WTC11 (cell line): ENCODE measurements around the gene BICDL2. TPM values are rescaled to one million over a fixed set of nuclear protein-coding genes. Genes with fewer than 3 reads are reported as not detected.

Experiments
- ATAC-seq: fragments of 200-7000 bp; cut with Tn5 transposase; 2 replicates; pipeline ENCODE4 v1.10.0; 2021; ENCODE audit warnings: mild to moderate bottlenecking, moderate library complexity
- CTCF ChIA-PET: fragments of 300-600 bp; sonication (Branson Sonifier 250); formaldehyde crosslinking; loops from one replicate; lab custom pipeline; 2021; ENCODE audit warnings: antibody characterized with exemption; lab: Charles Lee
- POLR2A ChIA-PET: fragments of 350-600 bp; sonication (Branson Sonifier 250); formaldehyde crosslinking; loops from one replicate; lab custom pipeline; 2021; ENCODE audit warnings: antibody characterized with exemption; lab: Charles Lee
- DNase-seq: peaks from one replicate; pipeline ENCODE4 v3.0.0; 2021; ENCODE audit warnings: low spot score
- H3K27ac Mint-ChIP-seq: 2 replicates; pipeline ENCODE4 v1.8.0; 2021; ENCODE audit warnings: mixed read lengths
- H3K27me3 Mint-ChIP-seq: 2 replicates; pipeline ENCODE4 v1.8.0; 2021; ENCODE audit warnings: low read depth, mild to moderate bottlenecking, moderate library complexity, mixed read lengths
- H3K36me3 Mint-ChIP-seq: 2 replicates; pipeline ENCODE4 v1.8.0; 2021; ENCODE audit warnings: mixed read lengths
- H3K4me1 Mint-ChIP-seq: 2 replicates; pipeline ENCODE4 v1.8.0; 2022; ENCODE audit warnings: mixed read lengths
- H3K4me3 Mint-ChIP-seq: 2 replicates; pipeline ENCODE4 v1.8.0; 2021; ENCODE audit warnings: mild to moderate bottlenecking, moderate library complexity, mixed read lengths
- H3K9me3 Mint-ChIP-seq: 2 replicates; pipeline ENCODE4 v1.8.0; 2021; ENCODE audit warnings: mixed read lengths
- CREM ChIP-seq: sonication (generic); formaldehyde crosslinking; IDR thresholded peaks from 2 replicates; pipeline ENCODE4 v1.8.1; 2022; ENCODE audit warnings: mild to moderate bottlenecking, missing genetic modification reagents, moderate library complexity
- GTF2I ChIP-seq: fragments of 250-450 bp; sonication (Bioruptor Pico); conservative IDR thresholded peaks from 2 replicates; pipeline ENCODE4 v1.4.0; 2021; ENCODE audit warnings: mild to moderate bottlenecking
- HMGA2 ChIP-seq: fragments of 250-450 bp; sonication (Bioruptor Pico); IDR thresholded peaks from 2 replicates; pipeline ENCODE4 v1.4.0; 2021; ENCODE audit warnings: mild to moderate bottlenecking, moderate library complexity
- JAZF1 ChIP-seq: fragments of 250-450 bp; sonication (Bioruptor Pico); IDR thresholded peaks from 2 replicates; pipeline ENCODE4 v1.9.0; 2021; ENCODE audit warnings: moderate library complexity, mild to moderate bottlenecking, inconsistent platforms
- NR3C1 ChIP-seq: sonication (generic); formaldehyde crosslinking; conservative IDR thresholded peaks from 2 replicates; pipeline ENCODE4 v1.8.1; 2023; ENCODE audit warnings: low read depth, mild to moderate bottlenecking, missing genetic modification reagents
- OVOL2 ChIP-seq: fragments of 250-450 bp; sonication (Bioruptor Pico); IDR thresholded peaks from 2 replicates; pipeline ENCODE4 v1.9.0; 2021; ENCODE audit warnings: mild to moderate bottlenecking, borderline replicate concordance
- ZNF423 ChIP-seq: fragments of 250-450 bp; sonication (Bioruptor Pico); IDR thresholded peaks from 2 replicates; pipeline ENCODE4 v2.1.2; 2022; ENCODE audit warnings: mild to moderate bottlenecking, moderate library complexity
- total RNA-seq: library from RNA; stranded (reverse); gene quantifications from 3 replicates; pipeline ENCODE4 v1.2.3, GENCODE V29; 2021
- TF ChIP-seq, protein P1 (sequence below): sonication (generic); formaldehyde crosslinking; IDR thresholded peaks from 2 replicates; pipeline ENCODE4 v1.8.0; 2022; ENCODE audit warnings: mild to moderate bottlenecking, missing genetic modification reagents
- TF ChIP-seq, protein P2 (sequence below): sonication (generic); formaldehyde crosslinking; IDR thresholded peaks from 2 replicates; pipeline ENCODE4 v1.8.1; 2022; ENCODE audit warnings: low read depth, missing genetic modification reagents, borderline replicate concordance
- TF ChIP-seq, protein P3 (sequence below): sonication (generic); formaldehyde crosslinking; IDR thresholded peaks from 2 replicates; pipeline ENCODE4 v1.8.0; 2022; ENCODE audit warnings: mild to moderate bottlenecking, missing genetic modification reagents
- TF ChIP-seq, protein P4 (sequence below): sonication (generic); formaldehyde crosslinking; IDR thresholded peaks from 2 replicates; pipeline ENCODE4 v1.8.0; 2022; ENCODE audit warnings: mild to moderate bottlenecking, missing genetic modification reagents
- TF ChIP-seq, protein P5 (sequence below): fragments of 250-450 bp; sonication (Bioruptor Pico); IDR thresholded peaks from 2 replicates; pipeline ENCODE4 v1.9.0; 2021; ENCODE audit warnings: moderate library complexity, mild to moderate bottlenecking, inconsistent platforms, borderline replicate concordance
- TF ChIP-seq, protein P6 (sequence below): fragments of 250-450 bp; sonication (Bioruptor Pico); IDR thresholded peaks from 2 replicates; pipeline ENCODE4 v1.9.0; 2021; ENCODE audit warnings: mild to moderate bottlenecking
- TF ChIP-seq, protein P7 (sequence below): sonication (generic); formaldehyde crosslinking; IDR thresholded peaks from 2 replicates; pipeline ENCODE4 v1.8.1; 2022; ENCODE audit warnings: low read depth, mild to moderate bottlenecking, moderate library complexity, missing genetic modification reagents, borderline replicate concordance
- TF ChIP-seq, protein P8 (sequence below): fragments of 250-450 bp; sonication (Bioruptor Pico); IDR thresholded peaks from 2 replicates; pipeline ENCODE4 v2.1.2; 2022; ENCODE audit warnings: mild to moderate bottlenecking, moderate library complexity
- TF ChIP-seq, protein P9 (sequence below): sonication (generic); formaldehyde crosslinking; IDR thresholded peaks from 2 replicates; pipeline ENCODE4 v1.8.0; 2022; ENCODE audit warnings: mild to moderate bottlenecking, missing genetic modification reagents
- TF ChIP-seq, protein P10 (sequence below): sonication (generic); formaldehyde crosslinking; IDR thresholded peaks from 2 replicates; pipeline ENCODE4 v1.8.1; 2023; ENCODE audit warnings: mild to moderate bottlenecking, missing genetic modification reagents, moderate library complexity

BICDL2 gene
- total RNA-seq, 1 experiment from 2014 or later: 28.2 TPM

DNA sequence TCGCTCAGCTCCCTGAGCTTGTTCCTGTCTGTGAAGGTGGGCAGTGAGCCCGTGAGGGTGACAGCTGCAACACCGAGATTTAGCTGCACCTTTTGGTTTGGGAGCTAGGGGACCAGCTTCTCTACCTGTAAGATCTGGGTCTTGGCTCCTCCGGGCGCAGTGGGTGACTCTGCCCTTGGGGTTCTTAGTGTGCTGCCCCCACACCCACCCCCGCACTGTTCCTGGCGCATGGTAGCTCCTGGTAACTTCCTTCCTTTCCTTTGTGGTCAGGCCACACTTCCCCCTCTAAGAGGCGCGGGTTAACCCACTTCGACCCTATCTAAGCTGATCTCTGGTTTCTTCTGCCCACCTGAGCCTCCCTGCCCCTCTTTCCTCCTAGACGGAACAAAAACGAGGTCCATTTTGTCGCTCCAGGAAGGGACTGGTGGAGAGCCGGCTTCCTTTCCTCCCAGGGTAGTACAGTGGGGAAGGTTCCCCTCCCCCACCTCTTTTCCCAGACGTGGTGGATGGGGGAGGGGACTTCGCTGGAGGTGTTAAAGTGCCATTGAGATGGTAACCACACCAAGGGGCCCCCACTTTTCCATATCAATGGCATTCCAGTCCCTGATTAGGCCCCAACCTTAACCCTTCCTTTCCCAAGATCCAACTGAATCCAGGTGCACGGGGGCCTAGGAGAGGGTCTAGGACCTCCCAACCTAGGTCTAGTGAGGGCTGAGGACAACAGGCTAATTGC, 28.6 kb downstream of the BICDL2 start (continued):
- TF ChIP-seq, protein P1, sequence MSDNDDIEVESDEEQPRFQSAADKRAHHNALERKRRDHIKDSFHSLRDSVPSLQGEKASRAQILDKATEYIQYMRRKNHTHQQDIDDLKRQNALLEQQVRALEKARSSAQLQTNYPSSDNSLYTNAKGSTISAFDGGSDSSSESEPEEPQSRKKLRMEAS (CRISPR knock-in tag): peak; percentile 19; the same call in 1 of the 2 replicates
- TF ChIP-seq, protein P2, sequence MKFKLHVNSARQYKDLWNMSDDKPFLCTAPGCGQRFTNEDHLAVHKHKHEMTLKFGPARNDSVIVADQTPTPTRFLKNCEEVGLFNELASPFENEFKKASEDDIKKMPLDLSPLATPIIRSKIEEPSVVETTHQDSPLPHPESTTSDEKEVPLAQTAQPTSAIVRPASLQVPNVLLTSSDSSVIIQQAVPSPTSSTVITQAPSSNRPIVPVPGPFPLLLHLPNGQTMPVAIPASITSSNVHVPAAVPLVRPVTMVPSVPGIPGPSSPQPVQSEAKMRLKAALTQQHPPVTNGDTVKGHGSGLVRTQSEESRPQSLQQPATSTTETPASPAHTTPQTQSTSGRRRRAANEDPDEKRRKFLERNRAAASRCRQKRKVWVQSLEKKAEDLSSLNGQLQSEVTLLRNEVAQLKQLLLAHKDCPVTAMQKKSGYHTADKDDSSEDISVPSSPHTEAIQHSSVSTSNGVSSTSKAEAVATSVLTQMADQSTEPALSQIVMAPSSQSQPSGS (CRISPR knock-in tag): no peak
- no peak for TF ChIP-seq NR3C1 (CRISPR knock-in tag)

DNA sequence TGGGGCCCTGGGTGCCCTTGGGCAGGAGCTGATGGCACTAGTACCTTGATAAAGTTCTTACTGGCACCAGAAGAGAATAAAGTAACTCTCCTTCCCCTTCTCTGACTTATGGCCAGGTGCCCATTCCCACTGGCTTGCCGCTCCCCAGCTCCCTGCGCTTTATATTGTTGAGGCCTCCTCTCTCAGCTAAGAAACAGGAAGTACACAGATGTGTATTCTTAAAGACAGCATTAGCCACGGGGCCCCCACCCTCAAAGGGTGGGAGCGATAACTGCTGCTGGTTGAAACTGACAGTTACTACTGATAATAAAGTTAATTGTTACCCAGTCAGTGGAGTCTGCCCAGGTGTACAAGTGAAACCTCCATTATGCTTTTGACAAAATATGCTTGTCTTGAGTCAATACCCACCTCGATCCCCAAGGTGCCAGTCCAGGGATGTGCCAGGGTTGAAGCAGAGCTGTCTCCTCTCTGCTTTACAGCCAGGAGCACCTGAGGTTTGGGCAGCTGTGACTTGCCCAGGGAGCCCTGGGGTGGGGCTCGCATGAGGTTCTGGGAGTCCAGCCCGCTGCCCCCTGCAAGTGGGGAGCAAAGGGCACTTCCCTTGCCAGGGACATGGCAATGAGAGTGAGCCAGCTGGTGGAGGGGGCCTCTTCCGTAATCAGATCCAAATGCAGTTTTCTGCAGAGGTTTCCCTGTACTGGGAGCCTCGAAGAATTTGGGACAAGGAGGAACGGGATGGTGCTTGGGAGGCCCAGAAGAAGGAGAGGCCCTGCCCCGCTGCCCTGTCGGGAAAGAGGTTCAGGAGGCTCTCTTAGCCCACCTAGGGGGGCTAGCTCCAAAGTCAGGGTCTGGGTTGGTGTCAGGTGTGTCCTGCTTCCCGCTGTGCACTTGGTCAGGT, 29.4 kb downstream of the BICDL2 start:
- Mint-ChIP-seq H3K27ac (peak overlapping the region; percentile 100), H3K4me1 (peaks cover 55% of the 10 kb centered on the region), H3K27me3 (no peaks in the 10 kb centered on the region), H3K4me3 (peak overlapping the region; percentile 74), H3K9me3 (no peaks in the 10 kb centered on the region), H3K36me3 (no peaks in the 10 kb centered on the region)
- ATAC-seq (no peak), DNase-seq (no peak)
- POLR2A ChIA-PET: interaction anchor here (0.7 to 13.9 kb wide), 12 partner anchors 9 to 92 kb away, joined by 3 to 502 read pairs (median 3); partner anchors contain the start of genes CLDN6, HCFC1R1, KREMEN2 and PKMYT1
- 0 out of 2 replicates have a peak, but pooled peaks have one; percentile 39 for TF ChIP-seq ZNF423 (CRISPR knock-in tag)
- TF ChIP-seq, protein P3, sequence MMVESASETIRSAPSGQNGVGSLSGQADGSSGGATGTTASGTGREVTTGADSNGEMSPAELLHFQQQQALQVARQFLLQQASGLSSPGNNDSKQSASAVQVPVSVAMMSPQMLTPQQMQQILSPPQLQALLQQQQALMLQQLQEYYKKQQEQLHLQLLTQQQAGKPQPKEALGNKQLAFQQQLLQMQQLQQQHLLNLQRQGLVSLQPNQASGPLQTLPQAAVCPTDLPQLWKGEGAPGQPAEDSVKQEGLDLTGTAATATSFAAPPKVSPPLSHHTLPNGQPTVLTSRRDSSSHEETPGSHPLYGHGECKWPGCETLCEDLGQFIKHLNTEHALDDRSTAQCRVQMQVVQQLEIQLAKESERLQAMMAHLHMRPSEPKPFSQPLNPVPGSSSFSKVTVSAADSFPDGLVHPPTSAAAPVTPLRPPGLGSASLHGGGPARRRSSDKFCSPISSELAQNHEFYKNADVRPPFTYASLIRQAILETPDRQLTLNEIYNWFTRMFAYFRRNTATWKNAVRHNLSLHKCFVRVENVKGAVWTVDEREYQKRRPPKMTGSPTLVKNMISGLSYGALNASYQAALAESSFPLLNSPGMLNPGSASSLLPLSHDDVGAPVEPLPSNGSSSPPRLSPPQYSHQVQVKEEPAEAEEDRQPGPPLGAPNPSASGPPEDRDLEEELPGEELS (CRISPR knock-in tag): peak; percentile 21; the same call in 1 of the 2 replicates
- TF ChIP-seq, protein P4, sequence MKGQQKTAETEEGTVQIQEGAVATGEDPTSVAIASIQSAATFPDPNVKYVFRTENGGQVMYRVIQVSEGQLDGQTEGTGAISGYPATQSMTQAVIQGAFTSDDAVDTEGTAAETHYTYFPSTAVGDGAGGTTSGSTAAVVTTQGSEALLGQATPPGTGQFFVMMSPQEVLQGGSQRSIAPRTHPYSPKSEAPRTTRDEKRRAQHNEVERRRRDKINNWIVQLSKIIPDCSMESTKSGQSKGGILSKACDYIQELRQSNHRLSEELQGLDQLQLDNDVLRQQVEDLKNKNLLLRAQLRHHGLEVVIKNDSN (CRISPR knock-in tag): 0 out of 2 replicates have a peak, but pooled peaks have one; percentile 23
- TF ChIP-seq, protein P5, sequence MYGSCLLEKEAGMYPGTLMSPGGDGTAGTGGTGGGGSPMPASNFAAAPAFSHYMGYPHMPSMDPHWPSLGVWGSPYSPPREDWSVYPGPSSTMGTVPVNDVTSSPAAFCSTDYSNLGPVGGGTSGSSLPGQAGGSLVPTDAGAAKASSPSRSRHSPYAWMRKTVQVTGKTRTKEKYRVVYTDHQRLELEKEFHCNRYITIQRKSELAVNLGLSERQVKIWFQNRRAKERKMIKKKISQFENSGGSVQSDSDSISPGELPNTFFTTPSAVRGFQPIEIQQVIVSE (CRISPR knock-in tag): no peak
- CTCF ChIA-PET: interaction anchor here (0.9 to 13.4 kb wide), 12 partner anchors 14 to 143 kb away, joined by 3 to 360 read pairs (median 4); partner anchors contain the start of genes CLDN6, HCFC1R1, KREMEN2 and PAQR4

DNA sequence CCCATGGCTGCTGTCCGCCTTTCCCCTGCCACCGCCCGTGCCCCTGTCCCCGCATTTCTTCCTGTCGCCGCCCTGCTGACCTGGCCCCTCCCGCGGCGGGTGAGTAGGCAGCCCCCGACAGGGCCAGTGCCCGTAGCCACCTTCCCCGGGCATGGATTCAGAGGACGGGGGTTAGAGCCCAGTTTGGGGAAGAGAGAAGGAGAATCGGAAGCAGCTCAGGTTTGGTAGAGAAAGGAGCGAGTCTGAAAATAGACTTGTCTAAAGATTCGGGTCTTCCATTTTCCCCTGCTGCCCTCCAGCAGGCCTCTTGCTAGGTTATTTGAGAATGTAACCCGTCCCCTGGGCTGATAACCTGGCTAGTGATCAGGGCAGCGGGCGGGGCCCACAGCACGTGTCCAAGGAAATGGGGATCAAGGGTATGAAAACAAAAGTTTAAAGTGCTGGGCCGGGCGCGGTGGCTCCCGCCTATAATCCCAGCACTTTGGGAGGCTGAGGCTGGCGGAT, 31.9 kb downstream of the BICDL2 start:
- no peaks in the 10 kb centered on the region for H3K36me3 Mint-ChIP-seq
- peak overlapping the region; percentile 93 for H3K27ac Mint-ChIP-seq
- DNase-seq: peak; percentile 64
- CTCF ChIA-PET: interaction anchor here (0.6 to 13.4 kb wide), 9 partner anchors 9 to 99 kb away, joined by 3 to 360 read pairs (median 4); partner anchors contain the start of genes CLDN6, HCFC1R1, KREMEN2 and THOC6
- POLR2A ChIA-PET: interaction anchor here (0.7 to 13.9 kb wide), 3 partner anchors 15 to 26 kb away, joined by 4 to 502 read pairs (median 5); partner anchors contain the start of genes CLDN6, HCFC1R1, THOC6 and TNFRSF12A
- no peak for ATAC-seq
- H3K4me1 Mint-ChIP-seq: peaks cover 47% of the 10 kb centered on the region
- H3K27me3 Mint-ChIP-seq: no peaks in the 10 kb centered on the region
- peak overlapping the region; percentile 82 for H3K4me3 Mint-ChIP-seq
- no peaks in the 10 kb centered on the region for H3K9me3 Mint-ChIP-seq
- TF ChIP-seq, protein P6, sequence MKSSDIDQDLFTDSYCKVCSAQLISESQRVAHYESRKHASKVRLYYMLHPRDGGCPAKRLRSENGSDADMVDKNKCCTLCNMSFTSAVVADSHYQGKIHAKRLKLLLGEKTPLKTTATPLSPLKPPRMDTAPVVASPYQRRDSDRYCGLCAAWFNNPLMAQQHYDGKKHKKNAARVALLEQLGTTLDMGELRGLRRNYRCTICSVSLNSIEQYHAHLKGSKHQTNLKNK (CRISPR knock-in tag): no peak
- TF ChIP-seq GTF2I (CRISPR knock-in tag): no peak
- TF ChIP-seq, protein P7, sequence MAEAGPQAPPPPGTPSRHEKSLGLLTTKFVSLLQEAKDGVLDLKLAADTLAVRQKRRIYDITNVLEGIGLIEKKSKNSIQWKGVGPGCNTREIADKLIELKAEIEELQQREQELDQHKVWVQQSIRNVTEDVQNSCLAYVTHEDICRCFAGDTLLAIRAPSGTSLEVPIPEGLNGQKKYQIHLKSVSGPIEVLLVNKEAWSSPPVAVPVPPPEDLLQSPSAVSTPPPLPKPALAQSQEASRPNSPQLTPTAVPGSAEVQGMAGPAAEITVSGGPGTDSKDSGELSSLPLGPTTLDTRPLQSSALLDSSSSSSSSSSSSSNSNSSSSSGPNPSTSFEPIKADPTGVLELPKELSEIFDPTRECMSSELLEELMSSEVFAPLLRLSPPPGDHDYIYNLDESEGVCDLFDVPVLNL: no peak
- TF ChIP-seq OVOL2 (CRISPR knock-in tag): no peak
- TF ChIP-seq, protein P8, sequence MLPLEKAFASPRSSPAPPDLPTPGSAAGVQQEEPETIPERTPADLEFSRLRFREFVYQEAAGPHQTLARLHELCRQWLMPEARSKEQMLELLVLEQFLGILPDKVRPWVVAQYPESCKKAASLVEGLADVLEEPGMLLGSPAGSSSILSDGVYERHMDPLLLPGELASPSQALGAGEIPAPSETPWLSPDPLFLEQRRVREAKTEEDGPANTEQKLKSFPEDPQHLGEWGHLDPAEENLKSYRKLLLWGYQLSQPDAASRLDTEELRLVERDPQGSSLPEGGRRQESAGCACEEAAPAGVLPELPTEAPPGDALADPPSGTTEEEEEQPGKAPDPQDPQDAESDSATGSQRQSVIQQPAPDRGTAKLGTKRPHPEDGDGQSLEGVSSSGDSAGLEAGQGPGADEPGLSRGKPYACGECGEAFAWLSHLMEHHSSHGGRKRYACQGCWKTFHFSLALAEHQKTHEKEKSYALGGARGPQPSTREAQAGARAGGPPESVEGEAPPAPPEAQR (CRISPR knock-in tag): no peak
- TF ChIP-seq ZNF423 (CRISPR knock-in tag): no peak
- TF ChIP-seq, protein P9, sequence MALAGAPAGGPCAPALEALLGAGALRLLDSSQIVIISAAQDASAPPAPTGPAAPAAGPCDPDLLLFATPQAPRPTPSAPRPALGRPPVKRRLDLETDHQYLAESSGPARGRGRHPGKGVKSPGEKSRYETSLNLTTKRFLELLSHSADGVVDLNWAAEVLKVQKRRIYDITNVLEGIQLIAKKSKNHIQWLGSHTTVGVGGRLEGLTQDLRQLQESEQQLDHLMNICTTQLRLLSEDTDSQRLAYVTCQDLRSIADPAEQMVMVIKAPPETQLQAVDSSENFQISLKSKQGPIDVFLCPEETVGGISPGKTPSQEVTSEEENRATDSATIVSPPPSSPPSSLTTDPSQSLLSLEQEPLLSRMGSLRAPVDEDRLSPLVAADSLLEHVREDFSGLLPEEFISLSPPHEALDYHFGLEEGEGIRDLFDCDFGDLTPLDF (CRISPR knock-in tag): no peak
- no peak for TF ChIP-seq HMGA2 (CRISPR knock-in tag)
- TF ChIP-seq CREM: no peak
- TF ChIP-seq JAZF1 (CRISPR knock-in tag): no peak
- TF ChIP-seq, protein P10, sequence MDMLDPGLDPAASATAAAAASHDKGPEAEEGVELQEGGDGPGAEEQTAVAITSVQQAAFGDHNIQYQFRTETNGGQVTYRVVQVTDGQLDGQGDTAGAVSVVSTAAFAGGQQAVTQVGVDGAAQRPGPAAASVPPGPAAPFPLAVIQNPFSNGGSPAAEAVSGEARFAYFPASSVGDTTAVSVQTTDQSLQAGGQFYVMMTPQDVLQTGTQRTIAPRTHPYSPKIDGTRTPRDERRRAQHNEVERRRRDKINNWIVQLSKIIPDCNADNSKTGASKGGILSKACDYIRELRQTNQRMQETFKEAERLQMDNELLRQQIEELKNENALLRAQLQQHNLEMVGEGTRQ (CRISPR knock-in tag): peak; percentile 63
